ENCODE measurements around the gene PIK3CD.

The PIK3CD gene

DNA sequence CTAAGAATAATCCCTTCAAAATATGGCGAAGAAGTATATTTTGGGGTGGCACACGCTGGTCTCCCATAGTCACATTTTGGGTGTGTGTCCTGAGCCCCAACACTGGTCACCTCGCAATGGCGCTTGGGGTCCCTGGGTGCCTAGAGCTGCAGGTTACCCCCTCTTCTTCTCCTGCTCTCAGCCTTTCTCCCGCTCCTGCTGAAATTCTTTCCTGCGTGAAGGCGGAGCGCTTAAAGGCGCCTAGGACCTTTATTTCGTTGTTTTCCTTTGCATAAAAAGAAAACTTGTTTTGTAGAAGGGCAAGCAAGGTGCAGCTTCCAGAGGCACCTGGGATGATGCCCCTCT is 339 bp upstream of the PIK3CD start:
- TF ChIP-seq, protein P1, sequence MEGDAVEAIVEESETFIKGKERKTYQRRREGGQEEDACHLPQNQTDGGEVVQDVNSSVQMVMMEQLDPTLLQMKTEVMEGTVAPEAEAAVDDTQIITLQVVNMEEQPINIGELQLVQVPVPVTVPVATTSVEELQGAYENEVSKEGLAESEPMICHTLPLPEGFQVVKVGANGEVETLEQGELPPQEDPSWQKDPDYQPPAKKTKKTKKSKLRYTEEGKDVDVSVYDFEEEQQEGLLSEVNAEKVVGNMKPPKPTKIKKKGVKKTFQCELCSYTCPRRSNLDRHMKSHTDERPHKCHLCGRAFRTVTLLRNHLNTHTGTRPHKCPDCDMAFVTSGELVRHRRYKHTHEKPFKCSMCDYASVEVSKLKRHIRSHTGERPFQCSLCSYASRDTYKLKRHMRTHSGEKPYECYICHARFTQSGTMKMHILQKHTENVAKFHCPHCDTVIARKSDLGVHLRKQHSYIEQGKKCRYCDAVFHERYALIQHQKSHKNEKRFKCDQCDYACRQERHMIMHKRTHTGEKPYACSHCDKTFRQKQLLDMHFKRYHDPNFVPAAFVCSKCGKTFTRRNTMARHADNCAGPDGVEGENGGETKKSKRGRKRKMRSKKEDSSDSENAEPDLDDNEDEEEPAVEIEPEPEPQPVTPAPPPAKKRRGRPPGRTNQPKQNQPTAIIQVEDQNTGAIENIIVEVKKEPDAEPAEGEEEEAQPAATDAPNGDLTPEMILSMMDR (conservative IDR thresholded peaks at IDR 0.05; ENCODE audit: low read depth, low read length) = peak; percentile 5
- H3K4me3 ChIP-seq (ENCODE audit: low read length) = peak overlapping the region; percentile 8
- no peak for DNase-seq (ENCODE audit: low read depth)

DNA sequence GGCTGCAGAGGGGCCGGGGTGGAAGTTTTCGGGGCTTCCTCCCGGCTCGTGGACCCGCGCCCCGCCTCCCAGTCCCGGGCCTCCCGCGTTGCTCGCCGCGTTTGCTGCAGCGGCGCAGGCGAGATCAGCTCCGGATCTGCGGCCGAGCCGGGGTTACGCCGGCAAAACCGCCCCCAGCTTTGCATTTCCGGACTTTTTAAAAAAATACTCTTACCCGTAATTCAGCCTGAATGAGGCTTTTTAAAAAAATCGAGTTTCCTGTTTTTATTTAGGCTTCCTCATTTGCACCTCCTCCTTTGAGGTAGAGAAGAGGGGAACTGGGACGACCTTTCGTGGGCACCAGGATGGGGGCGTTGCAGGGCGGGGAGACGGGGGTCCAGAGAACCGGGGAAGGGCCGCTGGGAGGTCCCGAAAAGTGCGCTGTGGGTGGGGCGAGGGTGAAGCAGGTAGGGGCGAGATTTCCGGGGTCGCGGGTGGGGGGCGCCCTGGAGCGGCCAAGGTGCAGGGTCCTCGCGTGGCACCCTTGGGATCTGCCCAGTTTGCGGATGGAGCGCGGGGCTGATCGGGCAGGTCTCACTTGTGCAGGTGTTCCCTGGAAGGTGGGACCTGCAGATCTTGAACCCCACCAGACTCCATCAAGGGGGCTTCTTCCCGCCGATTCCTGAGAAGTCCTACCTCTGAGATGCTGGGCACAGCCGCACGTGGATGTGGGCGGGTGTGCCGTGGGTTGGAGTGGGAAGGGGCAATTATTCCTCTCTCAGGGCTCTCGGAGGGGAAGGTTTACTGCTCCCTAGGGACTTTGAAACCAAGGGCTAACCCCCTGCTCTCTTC is 1.1 kb downstream of the PIK3CD start:
- no peak for DNase-seq (ENCODE audit: low read depth)
- TF ChIP-seq, protein P1 (conservative IDR thresholded peaks at IDR 0.05; ENCODE audit: low read depth, low read length) = no peak
- peak overlapping the region; percentile 19 for H3K4me3 ChIP-seq (ENCODE audit: low read length)

DNA sequence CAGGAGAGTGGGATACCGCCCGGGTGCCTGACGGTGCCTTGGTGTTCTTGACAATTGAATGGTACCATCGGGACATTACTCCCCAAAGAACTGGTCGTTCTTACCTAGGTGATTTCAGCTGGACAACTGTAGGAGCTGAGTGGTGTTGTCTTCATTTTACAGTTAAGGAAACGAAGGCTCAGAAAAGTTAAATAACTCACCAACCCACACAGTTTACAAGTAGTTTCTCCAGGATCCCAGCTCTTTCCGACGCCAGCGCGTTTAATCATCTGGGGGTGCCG is 1.6 kb downstream of the PIK3CD start:
- TF ChIP-seq, protein P1 (conservative IDR thresholded peaks at IDR 0.05; ENCODE audit: low read depth, low read length) = no peak
- no peak for DNase-seq (ENCODE audit: low read depth)
- H3K4me3 ChIP-seq (ENCODE audit: low read length) = no peak overlapping the region

DNA sequence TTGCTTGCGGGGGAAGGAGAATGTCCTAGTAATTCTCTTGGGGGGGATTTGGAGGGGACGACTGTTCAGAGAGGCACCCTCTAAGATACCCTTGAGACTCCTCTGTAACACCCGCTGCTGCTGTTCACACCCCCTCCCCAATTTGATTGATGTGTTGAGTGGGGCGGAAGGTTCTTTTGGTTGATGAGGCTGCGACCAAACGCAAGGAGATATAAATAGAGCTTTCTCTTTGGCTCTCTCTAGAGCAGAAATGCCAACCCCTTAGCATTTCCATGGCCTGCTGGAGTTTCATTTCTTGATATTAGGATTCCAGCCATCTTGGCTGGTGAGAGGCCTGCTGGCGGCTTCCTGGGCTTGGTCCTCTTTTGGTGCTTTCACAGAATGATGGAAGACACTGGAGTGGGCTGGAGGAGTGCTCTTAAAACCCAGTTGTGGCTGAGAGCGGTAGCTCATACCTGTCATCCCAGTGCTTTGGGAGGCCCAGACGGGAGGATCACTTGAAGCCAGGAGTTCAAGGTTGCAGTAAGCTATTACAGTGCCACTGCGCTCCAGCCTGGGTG is 2.0 kb downstream of the PIK3CD start:
- DNase-seq (ENCODE audit: low read depth) = no peak
- no peak overlapping the region for H3K4me3 ChIP-seq (ENCODE audit: low read length)
- TF ChIP-seq, protein P1 (conservative IDR thresholded peaks at IDR 0.05; ENCODE audit: low read depth, low read length) = no peak

DNA sequence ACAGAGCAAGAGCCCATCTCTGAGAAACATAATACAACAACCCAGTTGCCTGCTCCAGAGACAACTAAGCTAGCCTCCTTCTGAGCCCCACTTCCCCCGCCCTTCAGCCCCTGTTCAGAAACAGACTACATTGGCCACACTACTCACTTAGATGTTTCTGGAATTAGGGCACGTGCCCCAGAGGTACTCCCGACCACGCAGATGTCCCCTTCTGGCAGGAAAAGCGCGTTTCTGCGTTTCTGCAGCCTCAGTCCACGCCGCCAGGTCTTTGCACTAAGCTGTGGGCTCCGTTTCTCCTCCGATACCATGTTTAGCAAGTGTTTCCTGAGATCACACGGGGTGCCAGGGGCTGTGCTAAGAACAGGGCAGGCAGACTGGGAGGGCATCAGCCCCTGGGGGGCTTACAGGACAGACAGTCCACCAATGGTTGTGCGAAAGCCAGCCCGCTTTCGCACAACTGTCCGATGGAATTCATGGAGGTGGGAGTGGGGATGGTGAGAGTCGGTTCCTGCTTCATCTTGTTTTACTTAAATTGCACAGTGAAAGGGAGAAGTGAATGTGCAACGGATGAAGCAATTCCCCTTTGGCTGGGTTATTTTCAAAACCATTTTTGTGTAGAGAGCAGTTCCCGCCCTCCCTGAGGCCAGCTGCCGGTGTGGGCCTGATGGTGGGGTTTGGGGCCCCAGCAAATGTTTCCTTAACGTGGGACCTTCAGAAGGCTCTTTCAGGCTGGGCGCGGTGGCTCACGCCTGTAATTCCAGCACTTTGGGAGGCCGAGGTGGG is 2.7 kb downstream of the PIK3CD start:
- no peak for DNase-seq (ENCODE audit: low read depth)
- H3K4me3 ChIP-seq (ENCODE audit: low read length) = no peak overlapping the region
- TF ChIP-seq, protein P1 (conservative IDR thresholded peaks at IDR 0.05; ENCODE audit: low read depth, low read length) = no peak

DNA sequence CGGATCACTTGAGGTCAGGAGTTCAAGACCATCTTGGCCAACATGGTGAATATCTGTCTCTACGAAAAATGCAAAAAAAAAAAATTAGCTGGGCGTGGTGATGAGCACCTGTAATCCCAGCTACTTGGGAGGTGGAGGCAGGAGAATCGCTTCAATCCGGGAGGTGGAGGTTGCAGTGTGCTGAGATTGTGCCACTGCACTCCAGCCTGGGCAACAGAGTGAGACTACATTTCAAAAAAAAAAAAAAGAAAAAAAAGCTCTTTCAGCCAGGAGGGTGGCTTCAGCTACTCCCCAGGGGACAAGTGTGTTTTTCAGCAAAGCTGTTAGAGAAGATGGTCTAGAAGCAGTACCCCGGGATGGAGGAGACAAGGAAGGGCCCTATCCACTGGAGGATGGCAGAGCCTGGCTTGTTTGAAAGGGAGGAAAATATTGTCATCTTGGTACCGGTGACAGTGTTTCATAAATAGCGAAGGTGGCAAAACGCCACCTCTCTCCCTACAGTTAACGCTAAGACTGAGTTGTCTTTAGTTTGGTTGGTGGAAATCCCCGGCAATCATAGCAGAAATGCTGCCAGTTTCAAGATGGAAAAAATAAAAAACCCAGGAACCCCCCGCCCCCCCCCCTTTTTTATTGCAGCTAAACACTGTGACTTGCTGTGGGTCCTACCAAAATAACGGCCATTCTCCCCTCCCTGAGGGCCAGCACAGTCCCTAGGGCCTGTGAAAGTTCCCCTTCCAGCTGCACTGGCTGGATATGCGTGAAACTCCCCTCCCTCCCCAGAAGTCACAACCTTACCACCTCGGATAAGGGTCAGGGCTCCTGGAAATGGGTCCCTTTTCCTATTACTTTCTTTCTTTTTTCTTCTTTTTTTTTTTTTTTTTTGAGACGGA is 3.5 kb downstream of the PIK3CD start:
- no peak overlapping the region for H3K4me3 ChIP-seq (ENCODE audit: low read length)
- DNase-seq (ENCODE audit: low read depth) = no peak
- TF ChIP-seq, protein P1 (conservative IDR thresholded peaks at IDR 0.05; ENCODE audit: low read depth, low read length) = no peak

Data from retinal pigment epithelial cell (primary cell).